ENCODE results near the gene SUMO3. TPM values are rescaled to one million over a fixed set of nuclear protein-coding genes. Genes with fewer than 3 reads are reported as not detected.

Gene SUMO3
- total and polyA plus RNA-seq, 4 donors, result 35.1 to 51.0 (median 40.6) TPM

DNA sequence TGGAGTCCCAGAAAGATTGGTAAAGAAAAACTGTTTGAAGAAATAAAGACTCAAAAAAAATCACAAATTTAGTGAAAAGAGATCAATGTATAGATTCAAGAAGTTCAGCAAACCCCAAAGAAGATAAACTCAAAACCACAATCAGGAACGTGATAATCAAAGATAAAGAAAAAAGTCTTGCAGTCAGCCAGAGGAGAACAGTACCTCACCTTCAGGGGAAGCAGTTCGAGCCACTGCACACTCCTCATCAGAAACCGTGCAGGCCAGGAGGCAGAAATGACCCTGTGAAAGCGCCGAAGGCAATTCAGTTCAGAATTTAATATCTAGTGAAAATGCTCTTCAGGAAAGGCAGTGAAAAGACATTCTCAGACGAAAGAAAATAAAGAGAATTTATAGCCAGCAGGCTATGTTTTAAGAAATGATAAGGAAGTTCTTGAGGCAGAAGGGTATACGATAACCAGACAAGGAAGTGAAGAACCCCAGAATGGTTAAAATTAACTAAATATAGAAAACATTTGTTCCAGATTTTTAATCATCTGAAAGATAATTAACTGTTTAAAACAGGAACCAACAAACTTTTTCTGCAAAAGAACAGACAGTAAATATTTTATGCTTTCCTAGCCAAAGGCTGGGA lies 13.5 kb upstream of the SUMO3 start:
- Histone ChIP-seq H3K36me3 (ENCODE audit: control insufficient read depth in 4 of 4, insufficient read depth in 3 of 4, low read depth in 1 of 4, low read length in 3 of 4) (no peaks in the 10 kb centered on the region), H3K27ac (ENCODE audit: low read depth in 1 of 2, low read length in 2 of 2) (no peak overlapping the region), H3K9ac (ENCODE audit: low read depth in 1 of 2, low read length in 2 of 2) (no peak overlapping the region), H3K9me3 (ENCODE audit: control insufficient read depth in 4 of 4, low read length in 3 of 4) (peaks cover 5 to 11% (median 7%) of the 10 kb centered on the region in 4 donors), H3K4me1 (ENCODE audit: control insufficient read depth in 4 of 4, insufficient read depth in 4 of 4, low read length in 3 of 4) (no peaks in the 10 kb centered on the region), H3K4me3 (ENCODE audit: low read depth in 1 of 3, low read length in 3 of 3) (no peak overlapping the region), H3K27me3 (ENCODE audit: control insufficient read depth in 4 of 4, insufficient read depth in 4 of 4, low read length in 3 of 4) (no peaks in the 10 kb centered on the region)
- no peak for DNase-seq (ENCODE audit: low spot score)
- 59% methylated on average over 7 of the region's 7 CpGs for WGBS
- TF ChIP-seq SP1 (IDR thresholded peaks at IDR 0.05), result no peak
- no peak for TF ChIP-seq GABPA (IDR thresholded peaks at IDR 0.05 in 1 of 2, conservative IDR thresholded peaks at IDR 0.05 in 1 of 2)
- TF ChIP-seq JUND (IDR thresholded peaks at IDR 0.05), result no peak
- TF ChIP-seq, protein P1, sequence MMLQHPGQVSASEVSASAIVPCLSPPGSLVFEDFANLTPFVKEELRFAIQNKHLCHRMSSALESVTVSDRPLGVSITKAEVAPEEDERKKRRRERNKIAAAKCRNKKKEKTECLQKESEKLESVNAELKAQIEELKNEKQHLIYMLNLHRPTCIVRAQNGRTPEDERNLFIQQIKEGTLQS (IDR thresholded peaks at IDR 0.05), result no peak
- TF ChIP-seq, protein P2, sequence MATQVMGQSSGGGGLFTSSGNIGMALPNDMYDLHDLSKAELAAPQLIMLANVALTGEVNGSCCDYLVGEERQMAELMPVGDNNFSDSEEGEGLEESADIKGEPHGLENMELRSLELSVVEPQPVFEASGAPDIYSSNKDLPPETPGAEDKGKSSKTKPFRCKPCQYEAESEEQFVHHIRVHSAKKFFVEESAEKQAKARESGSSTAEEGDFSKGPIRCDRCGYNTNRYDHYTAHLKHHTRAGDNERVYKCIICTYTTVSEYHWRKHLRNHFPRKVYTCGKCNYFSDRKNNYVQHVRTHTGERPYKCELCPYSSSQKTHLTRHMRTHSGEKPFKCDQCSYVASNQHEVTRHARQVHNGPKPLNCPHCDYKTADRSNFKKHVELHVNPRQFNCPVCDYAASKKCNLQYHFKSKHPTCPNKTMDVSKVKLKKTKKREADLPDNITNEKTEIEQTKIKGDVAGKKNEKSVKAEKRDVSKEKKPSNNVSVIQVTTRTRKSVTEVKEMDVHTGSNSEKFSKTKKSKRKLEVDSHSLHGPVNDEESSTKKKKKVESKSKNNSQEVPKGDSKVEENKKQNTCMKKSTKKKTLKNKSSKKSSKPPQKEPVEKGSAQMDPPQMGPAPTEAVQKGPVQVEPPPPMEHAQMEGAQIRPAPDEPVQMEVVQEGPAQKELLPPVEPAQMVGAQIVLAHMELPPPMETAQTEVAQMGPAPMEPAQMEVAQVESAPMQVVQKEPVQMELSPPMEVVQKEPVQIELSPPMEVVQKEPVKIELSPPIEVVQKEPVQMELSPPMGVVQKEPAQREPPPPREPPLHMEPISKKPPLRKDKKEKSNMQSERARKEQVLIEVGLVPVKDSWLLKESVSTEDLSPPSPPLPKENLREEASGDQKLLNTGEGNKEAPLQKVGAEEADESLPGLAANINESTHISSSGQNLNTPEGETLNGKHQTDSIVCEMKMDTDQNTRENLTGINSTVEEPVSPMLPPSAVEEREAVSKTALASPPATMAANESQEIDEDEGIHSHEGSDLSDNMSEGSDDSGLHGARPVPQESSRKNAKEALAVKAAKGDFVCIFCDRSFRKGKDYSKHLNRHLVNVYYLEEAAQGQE (IDR thresholded peaks at IDR 0.05), result no peak
- no peak for TF ChIP-seq RAD21 (IDR thresholded peaks at IDR 0.05)
- TF ChIP-seq NR2F2 (IDR thresholded peaks at IDR 0.05), result no peak
- no peak for TF ChIP-seq HNF4A (conservative IDR thresholded peaks at IDR 0.05)
- no peak for TF ChIP-seq EGR1 (IDR thresholded peaks at IDR 0.05; ENCODE audit: low read depth in 2 of 2)
- no peak for TF ChIP-seq HNF4G (IDR thresholded peaks at IDR 0.05)

DNA sequence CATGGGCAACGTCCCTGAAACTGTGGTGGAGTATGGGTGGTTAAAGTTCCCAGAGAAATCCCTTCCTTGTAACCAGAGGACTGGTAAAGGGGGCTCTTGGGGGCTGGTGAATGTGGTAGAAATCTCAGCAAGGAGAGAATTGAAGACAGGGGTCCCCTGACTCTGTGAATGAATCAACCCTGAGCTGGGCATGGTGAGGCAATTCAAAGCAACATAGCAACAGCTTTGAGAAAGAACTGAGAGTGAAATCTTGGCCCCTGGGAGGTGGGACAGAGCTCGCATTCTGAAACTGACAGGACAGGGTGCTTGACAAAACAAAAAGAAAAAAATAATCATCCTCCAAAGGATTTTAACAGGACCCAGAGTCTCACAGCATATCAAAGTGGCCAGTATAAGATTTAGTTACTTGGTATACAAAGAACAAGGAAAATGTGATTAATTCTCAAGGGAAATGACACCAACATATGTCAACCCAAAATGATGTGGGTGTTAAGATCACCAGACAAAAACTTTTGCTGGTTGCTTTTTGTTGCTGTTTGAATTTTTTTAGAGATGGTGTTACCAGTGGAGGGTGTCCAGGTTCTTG lies 11.7 kb upstream of the SUMO3 start:
- Histone ChIP-seq H3K4me3 (ENCODE audit: low read depth in 1 of 3, low read length in 3 of 3) (no peak overlapping the region), H3K27me3 (ENCODE audit: control insufficient read depth in 4 of 4, insufficient read depth in 4 of 4, low read length in 3 of 4) (no peaks in the 10 kb centered on the region), H3K9ac (ENCODE audit: low read depth in 1 of 2, low read length in 2 of 2) (no peak overlapping the region), H3K36me3 (ENCODE audit: control insufficient read depth in 4 of 4, insufficient read depth in 3 of 4, low read depth in 1 of 4, low read length in 3 of 4) (no peaks in the 10 kb centered on the region), H3K9me3 (ENCODE audit: control insufficient read depth in 4 of 4, low read length in 3 of 4) (peaks cover 5 to 11% (median 7%) of the 10 kb centered on the region in 4 donors), H3K27ac (ENCODE audit: low read depth in 1 of 2, low read length in 2 of 2) (no peak overlapping the region), H3K4me1 (ENCODE audit: control insufficient read depth in 4 of 4, insufficient read depth in 4 of 4, low read length in 3 of 4) (no peaks in the 10 kb centered on the region)
- no peak for DNase-seq (ENCODE audit: low spot score)
- WGBS, result 64% methylated on average over 2 of the region's 2 CpGs
- TF ChIP-seq RXRA (IDR thresholded peaks at IDR 0.05) (no peak), YY1 (IDR thresholded peaks at IDR 0.05) (no peak), GABPA (IDR thresholded peaks at IDR 0.05 in 1 of 2, conservative IDR thresholded peaks at IDR 0.05 in 1 of 2) (no peak), TAF1 (conservative IDR thresholded peaks at IDR 0.05) (no peak), EGR1 (IDR thresholded peaks at IDR 0.05; ENCODE audit: low read depth in 2 of 2) (no peak), JUND (IDR thresholded peaks at IDR 0.05) (no peak), RAD21 (IDR thresholded peaks at IDR 0.05) (no peak), HNF4A (conservative IDR thresholded peaks at IDR 0.05) (no peak)
- TF ChIP-seq, protein P2 (IDR thresholded peaks at IDR 0.05), result no peak
- TF ChIP-seq, protein P1 (IDR thresholded peaks at IDR 0.05), result no peak
- TF ChIP-seq, protein P3, sequence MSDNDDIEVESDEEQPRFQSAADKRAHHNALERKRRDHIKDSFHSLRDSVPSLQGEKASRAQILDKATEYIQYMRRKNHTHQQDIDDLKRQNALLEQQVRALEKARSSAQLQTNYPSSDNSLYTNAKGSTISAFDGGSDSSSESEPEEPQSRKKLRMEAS (IDR thresholded peaks at IDR 0.05), result no peak
